SJSA1 (cell line): ENCODE data around the gene MYH9. TPM values are rescaled to one million over a fixed set of nuclear protein-coding genes. Genes with fewer than 3 reads are reported as not detected.
A peak's percentile ranks its signal among the peaks of the same experiment; 100 is the strongest.

Experiments used
- DNase-seq, 2 experiments: peaks; one replicate each; pipeline ENCODE4 v3.0.0-alpha.2; 2015 to 2020; ENCODE audit warnings: low spot score in 2 of 2, low read depth in 1 of 2
- H3K27ac ChIP-seq: fragments of 250-450 bp; sonication (Bioruptor Pico); 2 replicates; pipeline ENCODE4 v1.5.1; 2020; ENCODE audit warnings: mild to moderate bottlenecking, moderate library complexity
- H3K27me3 ChIP-seq: fragments of 250-450 bp; sonication (Bioruptor Pico); replicated peaks from 2 replicates; pipeline ENCODE4 v1.5.1; 2020; ENCODE audit warnings: mild to moderate bottlenecking, moderate library complexity
- H3K36me3 ChIP-seq: fragments of 250-450 bp; sonication (Bioruptor Pico); 2 replicates; pipeline ENCODE4 v1.5.1; 2020; ENCODE audit warnings: mild to moderate bottlenecking
- H3K4me1 ChIP-seq: fragments of 250-450 bp; sonication (Bioruptor Pico); replicated peaks from 2 replicates; pipeline ENCODE4 v1.6.1; 2021; ENCODE audit warnings: mild to moderate bottlenecking
- H3K4me3 ChIP-seq: fragments of 250-450 bp; sonication (Bioruptor Pico); 2 replicates; pipeline ENCODE4 v1.5.1; 2020; ENCODE audit warnings: mild to moderate bottlenecking
- H3K9me3 ChIP-seq: fragments of 250-450 bp; sonication (Bioruptor Pico); replicated peaks from 2 replicates; pipeline ENCODE4 v1.5.1; 2020; ENCODE audit warnings: mild to moderate bottlenecking
- total RNA-seq: library from RNA; depleted of rRNA; stranded (reverse); fragments of >200 nt; shearing (Covaris generic); gene quantifications from 2 replicates; pipeline ENCODE4 v1.2.3, GENCODE V29; 2014

Gene MYH9
- total RNA-seq, 1 experiment from 2014 or later = 668 TPM

GRCh38 chr22:36336246-36337182, 51.3 kb downstream of the MYH9 start:
- DNase-seq = no peak
- H3K36me3 ChIP-seq = peaks cover 93% of the 10 kb centered on the region
- H3K27me3 ChIP-seq = no peaks in the 10 kb centered on the region
- H3K27ac ChIP-seq = peak overlapping the region; percentile 66
- H3K4me1 ChIP-seq = peaks cover 98% of the 10 kb centered on the region
- H3K4me3 ChIP-seq = no peak overlapping the region
- no peaks in the 10 kb centered on the region for H3K9me3 ChIP-seq

- H3K27ac ChIP-seq = peak overlapping the region; percentile 66
- no peaks in the 10 kb centered on the region for H3K27me3 ChIP-seq
- H3K9me3 ChIP-seq = no peaks in the 10 kb centered on the region
- peaks cover 98% of the 10 kb centered on the region for H3K4me1 ChIP-seq
- H3K4me3 ChIP-seq = no peak overlapping the region
- peaks cover 93% of the 10 kb centered on the region for H3K36me3 ChIP-seq
- DNase-seq = no peak
These were observed 52.1 kb downstream of the MYH9 start for GRCh38 chr22:36335621-36336020.

- peak; percentile 68 to 87 for DNase-seq
- H3K36me3 ChIP-seq = peaks cover 93% of the 10 kb centered on the region
- H3K4me3 ChIP-seq = no peak overlapping the region
- peaks cover 98% of the 10 kb centered on the region for H3K4me1 ChIP-seq
- peak overlapping the region; percentile 66 for H3K27ac ChIP-seq
- no peaks in the 10 kb centered on the region for H3K9me3 ChIP-seq
- no peaks in the 10 kb centered on the region for H3K27me3 ChIP-seq
These were observed 52.8 kb downstream of the MYH9 start for GRCh38 chr22:36334821-36335603.

- H3K4me1 ChIP-seq = peaks cover 96% of the 10 kb centered on the region
- H3K27me3 ChIP-seq = no peaks in the 10 kb centered on the region
- H3K4me3 ChIP-seq = no peak overlapping the region
- DNase-seq = no peak
- peak overlapping the region; percentile 66 for H3K27ac ChIP-seq
- no peaks in the 10 kb centered on the region for H3K9me3 ChIP-seq
- peaks cover 89% of the 10 kb centered on the region for H3K36me3 ChIP-seq
These were observed 53.5 kb downstream of the MYH9 start for GRCh38 chr22:36334081-36334820.

- H3K4me3 ChIP-seq = no peak overlapping the region
- H3K27me3 ChIP-seq = no peaks in the 10 kb centered on the region
- H3K9me3 ChIP-seq = no peaks in the 10 kb centered on the region
- H3K36me3 ChIP-seq = peaks cover 87% of the 10 kb centered on the region
- peaks cover 96% of the 10 kb centered on the region for H3K4me1 ChIP-seq
- DNase-seq = no peak
- H3K27ac ChIP-seq = peak overlapping the region; percentile 93
These were observed 54.1 kb downstream of the MYH9 start for GRCh38 chr22:36333644-36334043.

GRCh38 chr22:36332623-36333332, 55.0 kb downstream of the MYH9 start:
- Histone ChIP-seq H3K36me3 (peaks cover 87% of the 10 kb centered on the region), H3K27ac (peak overlapping the region; percentile 93), H3K9me3 (no peaks in the 10 kb centered on the region), H3K4me3 (no peak overlapping the region), H3K4me1 (peaks cover 97% of the 10 kb centered on the region), H3K27me3 (no peaks in the 10 kb centered on the region)
- DNase-seq = peak; percentile 93 to 95

- peak overlapping the region; percentile 93 for H3K27ac ChIP-seq
- no peak overlapping the region for H3K4me3 ChIP-seq
- H3K9me3 ChIP-seq = no peaks in the 10 kb centered on the region
- DNase-seq = peak; percentile 76 to 78
- H3K27me3 ChIP-seq = no peaks in the 10 kb centered on the region
- H3K4me1 ChIP-seq = peaks cover 98% of the 10 kb centered on the region
- peaks cover 87% of the 10 kb centered on the region for H3K36me3 ChIP-seq
These were observed 55.7 kb downstream of the MYH9 start for GRCh38 chr22:36331912-36332622.

GRCh38 chr22:36331306-36331911, 56.4 kb downstream of the MYH9 start:
- Histone ChIP-seq H3K4me1 (peaks cover 98% of the 10 kb centered on the region), H3K9me3 (no peaks in the 10 kb centered on the region), H3K36me3 (peaks cover 87% of the 10 kb centered on the region), H3K27ac (peak overlapping the region; percentile 93), H3K4me3 (no peak overlapping the region), H3K27me3 (no peaks in the 10 kb centered on the region)
- DNase-seq = peak; percentile 92 to 95

- H3K36me3 ChIP-seq = peaks cover 87% of the 10 kb centered on the region
- peaks cover 98% of the 10 kb centered on the region for H3K4me1 ChIP-seq
- no peaks in the 10 kb centered on the region for H3K9me3 ChIP-seq
- DNase-seq = peak; percentile 91 to 93
- no peaks in the 10 kb centered on the region for H3K27me3 ChIP-seq
- no peak overlapping the region for H3K4me3 ChIP-seq
- H3K27ac ChIP-seq = peak overlapping the region; percentile 93
These were observed 57.0 kb downstream of the MYH9 start for GRCh38 chr22:36330655-36331305.

GRCh38 chr22:36330127-36330526, 57.6 kb downstream of the MYH9 start:
- Histone ChIP-seq H3K27ac (peak overlapping the region; percentile 93), H3K4me3 (no peak overlapping the region), H3K36me3 (peaks cover 87% of the 10 kb centered on the region), H3K27me3 (no peaks in the 10 kb centered on the region), H3K4me1 (peaks cover 98% of the 10 kb centered on the region), H3K9me3 (no peaks in the 10 kb centered on the region)
- no peak for DNase-seq

- Histone ChIP-seq H3K4me1 (peaks cover 98% of the 10 kb centered on the region), H3K27ac (peak overlapping the region; percentile 98), H3K9me3 (no peaks in the 10 kb centered on the region), H3K27me3 (no peaks in the 10 kb centered on the region), H3K4me3 (no peak overlapping the region), H3K36me3 (peaks cover 87% of the 10 kb centered on the region)
- peak; percentile 99 for DNase-seq
These were observed 58.3 kb downstream of the MYH9 start for GRCh38 chr22:36329254-36330078.
